HCT116 (cell line): ENCODE measurements around the gene GRID2IP. TPM values are rescaled to one million over a fixed set of nuclear protein-coding genes. Genes with fewer than 3 reads are reported as not detected.

Experiments used
- ATAC-seq: fragments of 200-7000 bp; cut with Tn5 transposase; 2 replicates; pipeline ENCODE4 v1.9.1; 2020; ENCODE audit warnings: mild to moderate bottlenecking, moderate library complexity
- BruUV-seq: library from RNA; stranded (reverse); fragments of 400-500 nt; replicated peaks from 2 replicates; lab custom pipeline; 2021; lab: Mats Ljungman, UMichigan
- CTCF ChIA-PET: fragments of 300-600 bp; sonication (Branson Sonifier 250); formaldehyde crosslinking; loops from one replicate; lab custom pipeline; 2021; ENCODE audit warnings: antibody characterized with exemption; lab: Charles Lee
- POLR2A ChIA-PET: fragments of 300-600, 350-600 bp; sonication (Branson Sonifier 250); formaldehyde crosslinking; loops from one replicate; lab custom pipeline; 2021; ENCODE audit warnings: antibody characterized with exemption; lab: Charles Lee
- RAD21 ChIA-PET, 2 experiments: fragments of 300-600 bp; sonication (Branson Sonifier 250); formaldehyde crosslinking; loops; one replicate each; lab custom pipeline; 2023; ENCODE audit warnings: low total read pairs in 2 of 2; ENCODE audit not compliant: uncharacterized antibody in 2 of 2, unreplicated experiment in 2 of 2, low non-redundant PET in 1 of 2; lab: Charles Lee
- DNase-seq: peaks from one replicate; pipeline ENCODE4 v3.0.0-alpha.2; 2010; ENCODE audit warnings: low read depth, low spot score
- H2AFZ ChIP-seq: fragments of 200-600 bp; shearing (Covaris generic), sonication (generic); 2 replicates; pipeline ENCODE4 v1.6.1; 2017; ENCODE audit warnings: low read depth, mixed run types, mixed read lengths, antibody characterized with exemption, low read length; ENCODE audit not compliant: poor library complexity, severe bottlenecking
- H3K27ac ChIP-seq: 2 replicates; pipeline ENCODE4 v1.5.1; 2012; ENCODE audit warnings: low read depth, low read length
- H3K27me3 ChIP-seq: fragments of 200-600 bp; sonication (generic); 2 replicates; pipeline ENCODE4 v1.6.1; 2016; ENCODE audit warnings: mixed run types, low read length, mixed read lengths; ENCODE audit not compliant: insufficient read depth
- H3K36me3 ChIP-seq, 2 experiments: fragments of 200-500 bp in 1 of 2; fragments of 200-600 bp in 1 of 2; sonication (Bioruptor generic) in 1 of 2; sonication (generic) in 1 of 2; 2 replicates each; pipeline versions ENCODE4 v1.5.1 to v1.6.1; 2014 to 2016; ENCODE audit warnings: low read length in 2 of 2, inconsistent platforms in 1 of 2, mixed read lengths in 1 of 2, mixed run types in 1 of 2; ENCODE audit not compliant: insufficient read depth in 2 of 2, control insufficient read depth in 1 of 2
- H3K4me1 ChIP-seq, 2 experiments: fragments of 200-600 bp in 1 of 2; sonication (generic) in 1 of 2; 2 replicates each; pipeline versions ENCODE4 v1.5.1 to v1.6.1; 2012 to 2017; ENCODE audit warnings: low read length in 2 of 2, inconsistent platforms in 1 of 2, mild to moderate bottlenecking in 1 of 2, mixed read lengths in 1 of 2, mixed run types in 1 of 2, moderate library complexity in 1 of 2; ENCODE audit not compliant: insufficient read depth in 2 of 2, control insufficient read depth in 1 of 2
- H3K4me2 ChIP-seq: fragments of 200-600 bp; sonication (generic); 2 replicates; pipeline ENCODE4 v1.6.1; 2017; ENCODE audit warnings: mixed run types, low read length, mixed read lengths
- H3K4me3 ChIP-seq, 2 experiments: fragments of 200-600 bp in 1 of 2; sonication (generic) in 1 of 2; replicated peaks in 1 of 2; 2 replicates each; pipeline ENCODE4 v1.5.1; 2011 to 2016; ENCODE audit warnings: low read length in 2 of 2, control low read depth in 1 of 2, low read depth in 1 of 2, mild to moderate bottlenecking in 1 of 2, mixed read lengths in 1 of 2, mixed run types in 1 of 2
- H3K79me2 ChIP-seq: fragments of 200-600 bp; sonication (generic); 2 replicates; pipeline ENCODE4 v1.6.1; 2017; ENCODE audit warnings: mild to moderate bottlenecking, mixed run types, low read length, moderate library complexity, mixed read lengths; ENCODE audit not compliant: insufficient read depth
- H3K9ac ChIP-seq: fragments of 200-600 bp; sonication (generic); 2 replicates; pipeline ENCODE4 v1.6.1; 2016; ENCODE audit warnings: low read length, mixed read lengths
- H3K9me2 ChIP-seq: fragments of 200-600 bp; sonication (generic), shearing (Covaris generic); 2 replicates; pipeline ENCODE4 v1.6.1; 2017; ENCODE audit warnings: mixed run types, mild to moderate bottlenecking, moderate library complexity; ENCODE audit not compliant: insufficient read depth
- H3K9me3 ChIP-seq, 2 experiments: fragments of 200-500 bp in 1 of 2; fragments of 200-600 bp in 1 of 2; sonication (Bioruptor generic) in 1 of 2; sonication (generic) in 1 of 2; 2 replicates each; pipeline ENCODE4 v1.6.1; 2014 to 2017; ENCODE audit warnings: low read length in 2 of 2, mixed read lengths in 2 of 2, inconsistent platforms in 1 of 2, low read depth in 1 of 2, mild to moderate bottlenecking in 1 of 2, mixed run types in 1 of 2, moderate library complexity in 1 of 2; ENCODE audit not compliant: control insufficient read depth in 1 of 2, insufficient read depth in 1 of 2
- H4K20me1 ChIP-seq: fragments of 200-600 bp; sonication (generic), shearing (Covaris generic); 2 replicates; pipeline ENCODE4 v1.6.1; 2017; ENCODE audit warnings: mixed run types, mild to moderate bottlenecking, moderate library complexity; ENCODE audit not compliant: insufficient read depth
- CBX3 ChIP-seq: IDR thresholded peaks from 2 replicates; pipeline ENCODE4 v1.6.1; 2012; ENCODE audit warnings: low read depth
- CEBPB ChIP-seq: IDR thresholded peaks from 2 replicates; pipeline ENCODE4 v1.6.1; 2012; ENCODE audit warnings: low read depth
- CTCF ChIP-seq, 3 experiments: fragments of 200-600 bp in 1 of 3; sonication (generic) in 1 of 3; IDR thresholded peaks in 2 of 3; conservative IDR thresholded peaks in 1 of 3; 2 replicates each; pipeline ENCODE4 v1.5.1; 2012 to 2017; ENCODE audit warnings: low read depth in 2 of 3, low read length in 2 of 3, antibody characterized with exemption in 1 of 3, borderline replicate concordance in 1 of 3, control low read depth in 1 of 3, mild to moderate bottlenecking in 1 of 3, mixed read lengths in 1 of 3, mixed run types in 1 of 3, moderate library complexity in 1 of 3; ENCODE audit not compliant: insufficient read depth in 1 of 3
- EGR1 ChIP-seq: IDR thresholded peaks from 2 replicates; pipeline ENCODE4 v1.6.1; 2012; ENCODE audit warnings: low read depth
- EZH2 ChIP-seq: fragments of 200-600 bp; sonication (generic); IDR thresholded peaks from 2 replicates; pipeline ENCODE4 v1.6.1; 2017; ENCODE audit warnings: antibody characterized with exemption, mixed run types
- EZH2phosphoT487 ChIP-seq: fragments of 200-600 bp; IDR thresholded peaks from 2 replicates; pipeline ENCODE4 v1.6.1; 2018; ENCODE audit warnings: antibody characterized with exemption, borderline replicate concordance
- FOSL1 ChIP-seq: IDR thresholded peaks from 2 replicates; pipeline ENCODE4 v1.6.1; 2012; ENCODE audit warnings: low read depth
- JUND ChIP-seq: IDR thresholded peaks from 2 replicates; pipeline ENCODE4 v1.6.1; 2012
- SP1 ChIP-seq: IDR thresholded peaks from 2 replicates; pipeline ENCODE4 v1.6.1; 2012; ENCODE audit warnings: low read depth
- SRF ChIP-seq: IDR thresholded peaks from 2 replicates; pipeline ENCODE4 v1.6.1; 2012; ENCODE audit warnings: low read depth
- TCF7L2 ChIP-seq: IDR thresholded peaks from 2 replicates; pipeline ENCODE4 v1.7.0; 2011; ENCODE audit warnings: borderline replicate concordance, inconsistent platforms; ENCODE audit not compliant: insufficient read depth, insufficient read length; ENCODE audit errors: extremely low read depth
- YY1 ChIP-seq: IDR thresholded peaks from 2 replicates; pipeline ENCODE4 v1.6.1; 2011; ENCODE audit warnings: low read length, low read depth, moderate library complexity, mild to moderate bottlenecking; ENCODE audit not compliant: insufficient replicate concordance; ENCODE audit errors: extremely low read depth
- ZBTB33 ChIP-seq: IDR thresholded peaks from 2 replicates; pipeline ENCODE4 v1.6.1; 2011; ENCODE audit warnings: mild to moderate bottlenecking, low read length, moderate library complexity; ENCODE audit not compliant: insufficient replicate concordance; ENCODE audit errors: extremely low read depth
- ZFX ChIP-seq: fragments of 450-650 bp; IDR thresholded peaks from 2 replicates; pipeline ENCODE4 v1.6.1; 2017
- ZNF274 ChIP-seq: fragments of 200-500 bp; sonication (Bioruptor generic); IDR thresholded peaks from 2 replicates; pipeline ENCODE4 v1.6.1; 2014; ENCODE audit warnings: mild to moderate bottlenecking, low read depth, low read length, inconsistent platforms
- intact Hi-C: fragments of 100-400 bp; cut with micrococcal nuclease; formaldehyde crosslinking; loops from 2 replicates; pipeline ENCODE4 v1.10.0; 2022
- total RNA-seq: library from RNA; stranded (reverse); gene quantifications from one replicate; pipeline ENCODE4 v1.2.1, GENCODE V29; 2021; ENCODE audit not compliant: unreplicated experiment
- TF ChIP-seq, protein P1 (sequence below): IDR thresholded peaks from 2 replicates; pipeline ENCODE4 v1.6.1; 2012
- TF ChIP-seq, protein P2 (sequence below): IDR thresholded peaks from 2 replicates; pipeline ENCODE4 v1.6.1; 2012
- TF ChIP-seq, protein P3 (sequence below): IDR thresholded peaks from 2 replicates; pipeline ENCODE4 v1.6.1; 2012; ENCODE audit warnings: low read depth

The GRID2IP gene
- total RNA-seq, 1 experiment from 2014 or later, result 3.2 TPM

DNA sequence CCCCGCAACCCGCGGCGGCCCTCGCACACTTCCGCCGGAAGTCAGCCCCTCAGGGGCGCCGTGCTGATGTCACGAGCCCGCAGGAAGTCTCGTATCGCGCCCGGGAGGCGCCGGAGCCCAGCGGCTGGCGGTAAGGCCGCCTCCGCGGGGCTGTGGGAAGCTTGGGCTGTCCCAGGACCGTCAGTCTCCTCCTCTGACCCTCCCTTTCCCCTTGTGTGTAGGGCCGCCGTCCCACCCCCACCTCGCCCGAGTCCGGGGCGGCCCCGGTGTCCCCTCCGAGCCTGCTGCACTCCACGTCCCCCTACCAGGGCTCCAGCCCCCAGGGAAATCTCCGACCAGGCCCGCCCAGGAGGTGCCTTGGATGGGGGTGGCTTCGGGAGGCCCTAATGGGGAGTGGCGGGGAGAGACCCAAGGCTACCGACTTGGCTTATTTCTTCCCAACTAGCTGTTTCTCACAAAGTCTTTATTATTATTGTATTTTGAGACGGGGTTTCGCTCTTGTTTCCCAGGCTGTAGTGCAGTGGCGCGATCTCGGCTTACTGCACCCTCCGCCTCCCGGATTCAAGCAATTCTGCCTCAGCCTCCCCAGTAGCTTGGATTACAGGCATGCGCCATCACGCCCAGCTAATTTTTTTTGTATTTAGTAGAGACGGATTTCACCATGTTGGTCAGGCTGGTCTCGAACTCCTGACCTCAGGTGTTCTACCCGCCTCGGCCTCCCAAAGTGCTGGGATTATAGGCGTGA, 26.3 kb upstream of the GRID2IP start, which contains the start of gene ZDHHC4:
ZDHHC4 (plus strand) TSS at position 86 of the 745 bp plus-strand sequence. CDS start 3,108 bp downstream, outside the sequence.
- Histone ChIP-seq H4K20me1 (no peaks in the 10 kb centered on the region), H3K9ac (peak within 1 kb of the TSS; percentile 82), H2AFZ (no peak within 1 kb of the TSS), H3K9me3 (no peaks in the 10 kb centered on the region), H3K9me2 (no peaks in the 10 kb centered on the region), H3K4me3 (peak within 1 kb of the TSS; percentile 69 to 87), H3K27me3 (no peaks in the 10 kb centered on the region), H3K79me2 (peaks cover 22% of the 10 kb centered on the region; the same call in 1 of the 2 replicates), H3K4me1 (peaks cover 11 to 23% of the 10 kb centered on the region in 2 experiments), H3K4me2 (peak within 1 kb of the TSS; percentile 96), H3K27ac (peak within 1 kb of the TSS; percentile 95), H3K36me3 (peaks cover 5 to 6% of the 10 kb centered on the region in 2 experiments; a peak in 2 of 4 replicates)
- ChIA-PET CTCF (interaction anchor here (2.0 kb wide), 1 partner anchor 12 kb away, joined by 7 read pairs; the partner anchor contains the start of gene INTS15), POLR2A (no interaction called here), RAD21 (no interaction called here)
- peak; percentile 80 for DNase-seq
- BruUV-seq, result no TSS peak
- intact Hi-C loops, result no loop called here
- peak; percentile 94 for ATAC-seq
- TF ChIP-seq YY1, result peak; percentile 71
- peak; percentile 71; the same call in 1 of the 2 replicates for TF ChIP-seq EGR1
- TF ChIP-seq ZBTB33, result peak; percentile 87
- TF ChIP-seq SRF, result 0 out of 2 replicates have a peak, but pooled peaks have one; percentile 23
- TF ChIP-seq, protein P1, sequence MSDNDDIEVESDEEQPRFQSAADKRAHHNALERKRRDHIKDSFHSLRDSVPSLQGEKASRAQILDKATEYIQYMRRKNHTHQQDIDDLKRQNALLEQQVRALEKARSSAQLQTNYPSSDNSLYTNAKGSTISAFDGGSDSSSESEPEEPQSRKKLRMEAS, result peak; percentile 73; the same call in 1 of the 2 replicates
- TF ChIP-seq CTCF (IDR thresholded peaks at IDR 0.05 in 2 of 3, conservative IDR thresholded peaks at IDR 0.05 in 1 of 3; ENCODE audit: borderline replicate concordance in 1 of 3, insufficient read depth in 1 of 3, low read depth in 2 of 3, low read length in 2 of 3), result no peak
- TF ChIP-seq, protein P2, sequence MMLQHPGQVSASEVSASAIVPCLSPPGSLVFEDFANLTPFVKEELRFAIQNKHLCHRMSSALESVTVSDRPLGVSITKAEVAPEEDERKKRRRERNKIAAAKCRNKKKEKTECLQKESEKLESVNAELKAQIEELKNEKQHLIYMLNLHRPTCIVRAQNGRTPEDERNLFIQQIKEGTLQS, result no peak
- peak; percentile 88 for TF ChIP-seq ZFX
- TF ChIP-seq CEBPB, result no peak
- TF ChIP-seq SP1, result peak; percentile 48; the same call in 1 of the 2 replicates
- TF ChIP-seq, protein P3, sequence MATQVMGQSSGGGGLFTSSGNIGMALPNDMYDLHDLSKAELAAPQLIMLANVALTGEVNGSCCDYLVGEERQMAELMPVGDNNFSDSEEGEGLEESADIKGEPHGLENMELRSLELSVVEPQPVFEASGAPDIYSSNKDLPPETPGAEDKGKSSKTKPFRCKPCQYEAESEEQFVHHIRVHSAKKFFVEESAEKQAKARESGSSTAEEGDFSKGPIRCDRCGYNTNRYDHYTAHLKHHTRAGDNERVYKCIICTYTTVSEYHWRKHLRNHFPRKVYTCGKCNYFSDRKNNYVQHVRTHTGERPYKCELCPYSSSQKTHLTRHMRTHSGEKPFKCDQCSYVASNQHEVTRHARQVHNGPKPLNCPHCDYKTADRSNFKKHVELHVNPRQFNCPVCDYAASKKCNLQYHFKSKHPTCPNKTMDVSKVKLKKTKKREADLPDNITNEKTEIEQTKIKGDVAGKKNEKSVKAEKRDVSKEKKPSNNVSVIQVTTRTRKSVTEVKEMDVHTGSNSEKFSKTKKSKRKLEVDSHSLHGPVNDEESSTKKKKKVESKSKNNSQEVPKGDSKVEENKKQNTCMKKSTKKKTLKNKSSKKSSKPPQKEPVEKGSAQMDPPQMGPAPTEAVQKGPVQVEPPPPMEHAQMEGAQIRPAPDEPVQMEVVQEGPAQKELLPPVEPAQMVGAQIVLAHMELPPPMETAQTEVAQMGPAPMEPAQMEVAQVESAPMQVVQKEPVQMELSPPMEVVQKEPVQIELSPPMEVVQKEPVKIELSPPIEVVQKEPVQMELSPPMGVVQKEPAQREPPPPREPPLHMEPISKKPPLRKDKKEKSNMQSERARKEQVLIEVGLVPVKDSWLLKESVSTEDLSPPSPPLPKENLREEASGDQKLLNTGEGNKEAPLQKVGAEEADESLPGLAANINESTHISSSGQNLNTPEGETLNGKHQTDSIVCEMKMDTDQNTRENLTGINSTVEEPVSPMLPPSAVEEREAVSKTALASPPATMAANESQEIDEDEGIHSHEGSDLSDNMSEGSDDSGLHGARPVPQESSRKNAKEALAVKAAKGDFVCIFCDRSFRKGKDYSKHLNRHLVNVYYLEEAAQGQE, result no peak
- no peak for TF ChIP-seq FOSL1
- TF ChIP-seq JUND, result no peak
- TF ChIP-seq ZNF274, result no peak
- no peak for TF ChIP-seq EZH2
- no peak for TF ChIP-seq TCF7L2
- TF ChIP-seq EZH2phosphoT487, result no peak
- no peak for TF ChIP-seq CBX3
